ENCODE data around the gene KCNQ1OT1.

The KCNQ1OT1 gene

GRCh38 chr11:2666828-2667570 lies 32.8 kb downstream of the KCNQ1OT1 start:
- no peak for DNase-seq (ENCODE audit: low read depth)

- DNase-seq (ENCODE audit: low read depth), result no peak
Observed at GRCh38 chr11:2666401-2666741, 33.4 kb downstream of the KCNQ1OT1 start.

- DNase-seq (ENCODE audit: low read depth), result no peak
Observed at GRCh38 chr11:2665526-2666400, 34.0 kb downstream of the KCNQ1OT1 start.

- DNase-seq (ENCODE audit: low read depth), result no peak
Observed at GRCh38 chr11:2664791-2665525, 34.8 kb downstream of the KCNQ1OT1 start.

GRCh38 chr11:2664376-2664775 lies 35.4 kb downstream of the KCNQ1OT1 start:
- DNase-seq (ENCODE audit: low read depth), result no peak

GRCh38 chr11:2663915-2664314 lies 35.9 kb downstream of the KCNQ1OT1 start:
- DNase-seq (ENCODE audit: low read depth), result no peak

- DNase-seq (ENCODE audit: low read depth), result no peak
Observed at GRCh38 chr11:2663506-2663905, 36.3 kb downstream of the KCNQ1OT1 start.

- no peak for DNase-seq (ENCODE audit: low read depth)
Observed at GRCh38 chr11:2662430-2663299, 37.1 kb downstream of the KCNQ1OT1 start.

- DNase-seq (ENCODE audit: low read depth), result no peak
Observed at GRCh38 chr11:2662024-2662312, 37.8 kb downstream of the KCNQ1OT1 start.

GRCh38 chr11:2661173-2662023 lies 38.4 kb downstream of the KCNQ1OT1 start:
- DNase-seq (ENCODE audit: low read depth), result no peak

GRCh38 chr11:2660357-2660939 lies 39.3 kb downstream of the KCNQ1OT1 start:
- no peak for DNase-seq (ENCODE audit: low read depth)

- no peak for DNase-seq (ENCODE audit: low read depth)
Observed at GRCh38 chr11:2657697-2658284, 42.0 kb downstream of the KCNQ1OT1 start.

GRCh38 chr11:2656859-2657258 lies 42.9 kb downstream of the KCNQ1OT1 start:
- no peak for DNase-seq (ENCODE audit: low read depth)

GRCh38 chr11:2655834-2656622 lies 43.8 kb downstream of the KCNQ1OT1 start:
- DNase-seq (ENCODE audit: low read depth), result no peak

GRCh38 chr11:2655016-2655719 lies 44.6 kb downstream of the KCNQ1OT1 start:
- DNase-seq (ENCODE audit: low read depth), result no peak

- no peak for DNase-seq (ENCODE audit: low read depth)
Observed at GRCh38 chr11:2653930-2654739, 45.7 kb downstream of the KCNQ1OT1 start.

- no peak for DNase-seq (ENCODE audit: low read depth)
Observed at GRCh38 chr11:2653198-2653551, 46.6 kb downstream of the KCNQ1OT1 start.

All from activated T-helper 1 cell treated with Interleukin-2 at 50 U/mL for 16 hours (primary cell).